HG03565 (cell line): ENCODE data around the gene ADK.

Experiments used
- ATAC-seq: cut with Tn5 transposase; IDR thresholded peaks from one replicate; pipeline ENCODE4 v1.9.1; 2021; ENCODE audit warnings: mild to moderate bottlenecking, moderate library complexity; ENCODE audit not compliant: unreplicated experiment

Gene ADK

GRCh38 chr10:74586088-74586585, 435.1 kb downstream of the ADK start:
- no peak for ATAC-seq

- no peak for ATAC-seq
These were observed 436.3 kb downstream of the ADK start for GRCh38 chr10:74587109-74587854.

- no peak for ATAC-seq
These were observed 438.2 kb downstream of the ADK start for GRCh38 chr10:74589226-74589673.

GRCh38 chr10:74589851-74590250, 438.8 kb downstream of the ADK start:
- no peak for ATAC-seq

- ATAC-seq, result no peak
These were observed 442.4 kb downstream of the ADK start for GRCh38 chr10:74593470-74593869.

GRCh38 chr10:74596713-74597112, 445.7 kb downstream of the ADK start:
- no peak for ATAC-seq

GRCh38 chr10:74598891-74599566, 448.0 kb downstream of the ADK start:
- ATAC-seq, result peak; percentile 80

- no peak for ATAC-seq
These were observed 448.7 kb downstream of the ADK start for GRCh38 chr10:74599672-74600071.

GRCh38 chr10:74600170-74600569, 449.1 kb downstream of the ADK start:
- no peak for ATAC-seq

GRCh38 chr10:74602576-74602975, 451.6 kb downstream of the ADK start:
- no peak for ATAC-seq

GRCh38 chr10:74610299-74610698, 459.3 kb downstream of the ADK start:
- no peak for ATAC-seq

- no peak for ATAC-seq
These were observed 461.2 kb downstream of the ADK start for GRCh38 chr10:74612195-74612594.

- no peak for ATAC-seq
These were observed 469.6 kb downstream of the ADK start for GRCh38 chr10:74620626-74621025.

- ATAC-seq, result no peak
These were observed 472.8 kb downstream of the ADK start for GRCh38 chr10:74623786-74624185.

- no peak for ATAC-seq
These were observed 473.5 kb downstream of the ADK start for GRCh38 chr10:74624501-74624900.

- no peak for ATAC-seq
These were observed 477.1 kb downstream of the ADK start for GRCh38 chr10:74628136-74628535.

GRCh38 chr10:74634995-74635536, 484.0 kb downstream of the ADK start:
- ATAC-seq, result no peak

GRCh38 chr10:74635655-74636054, 484.6 kb downstream of the ADK start:
- no peak for ATAC-seq

- no peak for ATAC-seq
These were observed 486.7 kb downstream of the ADK start for GRCh38 chr10:74637685-74638084.

- no peak for ATAC-seq
These were observed 489.3 kb downstream of the ADK start for GRCh38 chr10:74640134-74640921.

- no peak for ATAC-seq
These were observed 490.6 kb downstream of the ADK start for GRCh38 chr10:74641659-74642058.
